Measurements from ENCODE around the gene USP48.
A peak's percentile ranks its signal among the peaks of the same experiment; 100 is the strongest.

The USP48 gene

DNA sequence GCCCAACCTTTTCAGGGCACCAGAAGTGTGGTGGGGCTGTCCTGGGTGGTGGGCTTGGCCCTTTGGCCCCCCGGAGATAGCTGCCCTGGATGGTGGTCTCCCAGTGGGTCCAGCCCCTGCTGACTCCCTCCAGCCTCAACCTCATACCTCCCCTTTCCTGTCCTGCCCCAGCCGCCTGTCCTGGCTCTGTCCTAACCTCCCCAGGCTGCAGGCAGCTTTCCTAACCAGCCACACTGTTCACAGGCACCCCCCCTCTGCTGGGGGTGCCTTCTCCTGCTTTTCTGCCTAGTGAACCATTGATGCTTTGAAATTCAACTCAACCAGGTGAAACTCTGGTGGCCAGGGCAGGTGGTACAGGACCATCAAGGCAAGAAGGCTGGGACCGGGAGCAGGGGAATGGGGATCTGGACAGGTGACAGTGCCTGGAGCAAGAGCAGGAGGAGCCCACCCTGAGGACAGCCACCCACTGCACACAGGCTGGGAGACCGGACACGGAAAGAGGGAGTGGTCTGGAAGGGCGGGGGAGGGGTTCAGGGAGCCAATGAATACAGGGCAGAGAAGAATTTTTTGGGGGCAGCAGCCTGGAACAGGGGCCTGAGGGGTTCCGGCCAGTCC is 149.7 kb downstream of the USP48 start:
- Histone ChIP-seq H3K9me3 (ENCODE audit: control insufficient read depth, insufficient read depth, low read depth, low read length) (no peaks in the 10 kb centered on the region), H3K27ac (ENCODE audit: extremely low read depth, low read depth, low read length) (no peak overlapping the region), H3K36me3 (ENCODE audit: control insufficient read depth in 2 of 2, insufficient read depth in 1 of 2, low read length in 2 of 2) (no peaks in the 10 kb centered on the region), H3K4me3 (ENCODE audit: low read depth, low read length) (no peak overlapping the region), H3K4me1 (ENCODE audit: control insufficient read depth, insufficient read depth, low read length) (no peaks in the 10 kb centered on the region; the same call in 1 of the 2 replicates)
- ChIA-PET CTCF (no interaction called here), POLR2A (no interaction called here)
- TF ChIP-seq, protein P1, sequence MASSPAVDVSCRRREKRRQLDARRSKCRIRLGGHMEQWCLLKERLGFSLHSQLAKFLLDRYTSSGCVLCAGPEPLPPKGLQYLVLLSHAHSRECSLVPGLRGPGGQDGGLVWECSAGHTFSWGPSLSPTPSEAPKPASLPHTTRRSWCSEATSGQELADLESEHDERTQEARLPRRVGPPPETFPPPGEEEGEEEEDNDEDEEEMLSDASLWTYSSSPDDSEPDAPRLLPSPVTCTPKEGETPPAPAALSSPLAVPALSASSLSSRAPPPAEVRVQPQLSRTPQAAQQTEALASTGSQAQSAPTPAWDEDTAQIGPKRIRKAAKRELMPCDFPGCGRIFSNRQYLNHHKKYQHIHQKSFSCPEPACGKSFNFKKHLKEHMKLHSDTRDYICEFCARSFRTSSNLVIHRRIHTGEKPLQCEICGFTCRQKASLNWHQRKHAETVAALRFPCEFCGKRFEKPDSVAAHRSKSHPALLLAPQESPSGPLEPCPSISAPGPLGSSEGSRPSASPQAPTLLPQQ (tag by site-specific recombination; IDR thresholded peaks at IDR 0.05) = no peak
- TF ChIP-seq ZNF48 (tag by site-specific recombination; IDR thresholded peaks at IDR 0.05) (no peak), GLI2 (tag by site-specific recombination; IDR thresholded peaks at IDR 0.05; ENCODE audit: borderline replicate concordance, low read depth) (no peak), ZNF571 (tag by site-specific recombination; IDR thresholded peaks at IDR 0.05) (no peak), ZNF341 (tag by site-specific recombination; IDR thresholded peaks at IDR 0.05; ENCODE audit: low read depth) (peak; percentile 26; the same call in 1 of the 2 replicates), ZNF654 (tag by site-specific recombination; IDR thresholded peaks at IDR 0.05; ENCODE audit: low read depth) (no peak), ZNF664 (tag by site-specific recombination; IDR thresholded peaks at IDR 0.05) (no peak), ZSCAN23 (tag by site-specific recombination; IDR thresholded peaks at IDR 0.05) (no peak)
- TF ChIP-seq, protein P2, sequence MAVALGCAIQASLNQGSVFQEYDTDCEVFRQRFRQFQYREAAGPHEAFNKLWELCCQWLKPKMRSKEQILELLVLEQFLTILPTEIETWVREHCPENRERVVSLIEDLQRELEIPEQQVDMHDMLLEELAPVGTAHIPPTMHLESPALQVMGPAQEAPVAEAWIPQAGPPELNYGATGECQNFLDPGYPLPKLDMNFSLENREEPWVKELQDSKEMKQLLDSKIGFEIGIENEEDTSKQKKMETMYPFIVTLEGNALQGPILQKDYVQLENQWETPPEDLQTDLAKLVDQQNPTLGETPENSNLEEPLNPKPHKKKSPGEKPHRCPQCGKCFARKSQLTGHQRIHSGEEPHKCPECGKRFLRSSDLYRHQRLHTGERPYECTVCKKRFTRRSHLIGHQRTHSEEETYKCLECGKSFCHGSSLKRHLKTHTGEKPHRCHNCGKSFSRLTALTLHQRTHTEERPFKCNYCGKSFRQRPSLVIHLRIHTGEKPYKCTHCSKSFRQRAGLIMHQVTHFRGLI (tag by site-specific recombination; IDR thresholded peaks at IDR 0.05) = peak; percentile 80; the same call in 1 of the 2 replicates
- TF ChIP-seq, protein P3, sequence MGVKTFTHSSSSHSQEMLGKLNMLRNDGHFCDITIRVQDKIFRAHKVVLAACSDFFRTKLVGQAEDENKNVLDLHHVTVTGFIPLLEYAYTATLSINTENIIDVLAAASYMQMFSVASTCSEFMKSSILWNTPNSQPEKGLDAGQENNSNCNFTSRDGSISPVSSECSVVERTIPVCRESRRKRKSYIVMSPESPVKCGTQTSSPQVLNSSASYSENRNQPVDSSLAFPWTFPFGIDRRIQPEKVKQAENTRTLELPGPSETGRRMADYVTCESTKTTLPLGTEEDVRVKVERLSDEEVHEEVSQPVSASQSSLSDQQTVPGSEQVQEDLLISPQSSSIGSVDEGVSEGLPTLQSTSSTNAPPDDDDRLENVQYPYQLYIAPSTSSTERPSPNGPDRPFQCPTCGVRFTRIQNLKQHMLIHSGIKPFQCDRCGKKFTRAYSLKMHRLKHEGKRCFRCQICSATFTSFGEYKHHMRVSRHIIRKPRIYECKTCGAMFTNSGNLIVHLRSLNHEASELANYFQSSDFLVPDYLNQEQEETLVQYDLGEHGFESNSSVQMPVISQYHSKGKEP (tag by site-specific recombination; IDR thresholded peaks at IDR 0.05) = no peak

GRCh38 chr1:21631944-21632887 is 150.7 kb downstream of the USP48 start:
- H3K9me3 ChIP-seq (ENCODE audit: control insufficient read depth, insufficient read depth, low read depth, low read length) = no peaks in the 10 kb centered on the region
- H3K27ac ChIP-seq (ENCODE audit: extremely low read depth, low read depth, low read length) = no peak overlapping the region
- POLR2A ChIA-PET = no interaction called here
- H3K4me3 ChIP-seq (ENCODE audit: low read depth, low read length) = no peak overlapping the region
- H3K4me1 ChIP-seq (ENCODE audit: control insufficient read depth, insufficient read depth, low read length) = no peaks in the 10 kb centered on the region; the same call in 1 of the 2 replicates
- H3K36me3 ChIP-seq (ENCODE audit: control insufficient read depth in 2 of 2, insufficient read depth in 1 of 2, low read length in 2 of 2) = no peaks in the 10 kb centered on the region
- CTCF ChIA-PET = no interaction called here
- TF ChIP-seq, protein P1 (tag by site-specific recombination; IDR thresholded peaks at IDR 0.05) = peak; percentile 77
- peak; percentile 41; the same call in 1 of the 2 replicates for TF ChIP-seq SP7 (tag by site-specific recombination; IDR thresholded peaks at IDR 0.05)
- TF ChIP-seq OSR2 (tag by site-specific recombination; IDR thresholded peaks at IDR 0.05) = peak; percentile 64
- no peak for TF ChIP-seq ZNF174 (tag by site-specific recombination; IDR thresholded peaks at IDR 0.05)
- TF ChIP-seq ZBTB17 (tag by site-specific recombination; IDR thresholded peaks at IDR 0.05) = 0 out of 2 replicates have a peak, but pooled peaks have one; percentile 11
- TF ChIP-seq ZNF280D (tag by site-specific recombination; IDR thresholded peaks at IDR 0.05) = no peak
- TF ChIP-seq ZNF292 (tag by site-specific recombination; IDR thresholded peaks at IDR 0.05; ENCODE audit: borderline replicate concordance, low read depth) = no peak
- no peak; the same call in 1 of the 2 replicates for TF ChIP-seq ZBTB11 (tag by site-specific recombination; conservative IDR thresholded peaks at IDR 0.05; ENCODE audit: low read depth)
- TF ChIP-seq ZNF558 (tag by site-specific recombination; IDR thresholded peaks at IDR 0.05) = no peak
- TF ChIP-seq KLF1 (tag by site-specific recombination; IDR thresholded peaks at IDR 0.05) = peak; percentile 48
